Measurements from ENCODE around the gene NFATC2.

- TF ChIP-seq CEBPB (IDR thresholded peaks at IDR 0.05) (no peak), ZBTB7A (IDR thresholded peaks at IDR 0.05; ENCODE audit: low read depth) (no peak), EP300 (IDR thresholded peaks at IDR 0.05; ENCODE audit: borderline replicate concordance) (no peak), TAF1 (IDR thresholded peaks at IDR 0.05; ENCODE audit: low read depth) (no peak), REST (IDR thresholded peaks at IDR 0.05; ENCODE audit: low read depth) (no peak)
Observed at GRCh38 chr20:51386586-51386985, 155.9 kb downstream of the NFATC2 start.
